Cardiac fibroblast (primary cell): ENCODE data around the gene OSBPL7.

Source experiments
- DNase-seq, 2 donors: peaks; one replicate each; pipeline versions ENCODE4 v3.0.0 to v3.0.0-alpha.2; 2010; ENCODE audit warnings: low read depth in 2 of 2
- H3K4me3 ChIP-seq, 2 donors: replicated peaks in 1 of 2; 1 replicate in 1 of 2; 2 replicates in 1 of 2; pipeline ENCODE4 v1.5.1; 2011; ENCODE audit warnings: low read depth in 2 of 2, low read length in 2 of 2, mild to moderate bottlenecking in 2 of 2, moderate library complexity in 1 of 2
- TF ChIP-seq, protein P1 (sequence below): IDR thresholded peaks from one replicate; pipeline ENCODE4 v1.5.1; 2011; ENCODE audit warnings: low read depth, mild to moderate bottlenecking, low read length, inconsistent platforms

Gene OSBPL7

DNA sequence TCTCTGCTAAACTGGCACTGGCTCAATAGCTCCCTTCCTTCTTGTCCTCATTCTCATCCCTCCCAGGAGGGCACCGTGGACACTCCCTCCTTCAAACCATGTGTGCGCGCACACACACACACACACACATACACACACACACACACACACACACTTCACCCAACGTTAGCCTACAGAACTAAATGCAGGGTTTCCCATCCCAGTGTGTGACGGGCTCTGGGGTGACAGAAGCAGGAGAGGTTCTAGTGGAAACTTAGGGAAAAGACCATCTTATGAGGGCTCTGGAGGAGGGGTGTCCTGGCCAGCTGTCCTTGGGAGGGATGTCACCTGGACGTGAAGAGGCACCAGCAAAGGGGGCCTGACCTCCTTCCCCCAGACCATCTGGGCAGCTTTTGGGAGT lies 19.7 kb downstream of the OSBPL7 start:
- TF ChIP-seq, protein P1, sequence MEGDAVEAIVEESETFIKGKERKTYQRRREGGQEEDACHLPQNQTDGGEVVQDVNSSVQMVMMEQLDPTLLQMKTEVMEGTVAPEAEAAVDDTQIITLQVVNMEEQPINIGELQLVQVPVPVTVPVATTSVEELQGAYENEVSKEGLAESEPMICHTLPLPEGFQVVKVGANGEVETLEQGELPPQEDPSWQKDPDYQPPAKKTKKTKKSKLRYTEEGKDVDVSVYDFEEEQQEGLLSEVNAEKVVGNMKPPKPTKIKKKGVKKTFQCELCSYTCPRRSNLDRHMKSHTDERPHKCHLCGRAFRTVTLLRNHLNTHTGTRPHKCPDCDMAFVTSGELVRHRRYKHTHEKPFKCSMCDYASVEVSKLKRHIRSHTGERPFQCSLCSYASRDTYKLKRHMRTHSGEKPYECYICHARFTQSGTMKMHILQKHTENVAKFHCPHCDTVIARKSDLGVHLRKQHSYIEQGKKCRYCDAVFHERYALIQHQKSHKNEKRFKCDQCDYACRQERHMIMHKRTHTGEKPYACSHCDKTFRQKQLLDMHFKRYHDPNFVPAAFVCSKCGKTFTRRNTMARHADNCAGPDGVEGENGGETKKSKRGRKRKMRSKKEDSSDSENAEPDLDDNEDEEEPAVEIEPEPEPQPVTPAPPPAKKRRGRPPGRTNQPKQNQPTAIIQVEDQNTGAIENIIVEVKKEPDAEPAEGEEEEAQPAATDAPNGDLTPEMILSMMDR = no peak
- DNase-seq = no peak
- no peak overlapping the region for H3K4me3 ChIP-seq

DNA sequence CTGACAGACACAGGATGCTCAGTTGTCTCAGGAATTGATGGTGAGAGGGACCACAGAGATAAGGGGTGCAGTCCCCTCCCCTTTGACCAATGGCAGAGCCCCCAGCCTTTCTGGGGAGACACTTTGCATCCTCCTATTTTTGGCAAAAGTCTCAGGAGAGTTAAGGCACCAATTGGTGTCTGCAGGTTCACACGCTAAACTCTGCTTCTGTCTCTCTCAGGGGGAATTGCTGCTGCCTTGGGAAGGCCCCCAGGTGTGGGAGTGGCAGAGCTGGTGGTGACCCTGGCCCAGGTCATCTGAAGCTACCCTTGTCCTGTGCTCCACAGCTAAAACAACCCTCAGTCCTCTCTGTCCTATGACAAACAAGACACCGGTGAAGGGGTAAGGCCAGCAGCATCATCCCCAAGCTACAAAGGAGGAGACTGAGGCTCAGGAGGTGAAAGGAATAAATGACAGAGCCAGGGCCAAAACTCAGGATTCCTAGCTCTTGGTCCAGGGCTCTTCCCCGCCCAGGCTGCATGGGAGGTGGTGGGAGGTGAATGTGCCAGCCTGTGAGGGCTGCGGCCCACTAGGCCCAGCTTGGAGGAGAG lies 20.3 kb downstream of the OSBPL7 start:
- no peak for DNase-seq
- TF ChIP-seq, protein P1 = no peak
- no peak overlapping the region for H3K4me3 ChIP-seq

- TF ChIP-seq, protein P1 = no peak
- no peak overlapping the region for H3K4me3 ChIP-seq
- no peak for DNase-seq
Observed at GRCh38 chr17:47800686-47801085, 20.9 kb downstream of the OSBPL7 start.

GRCh38 chr17:47797797-47798196 lies 23.8 kb downstream of the OSBPL7 start:
- TF ChIP-seq, protein P1 = no peak
- no peak overlapping the region for H3K4me3 ChIP-seq
- peak in 1 of 2 donors; percentile 22 for DNase-seq

DNA sequence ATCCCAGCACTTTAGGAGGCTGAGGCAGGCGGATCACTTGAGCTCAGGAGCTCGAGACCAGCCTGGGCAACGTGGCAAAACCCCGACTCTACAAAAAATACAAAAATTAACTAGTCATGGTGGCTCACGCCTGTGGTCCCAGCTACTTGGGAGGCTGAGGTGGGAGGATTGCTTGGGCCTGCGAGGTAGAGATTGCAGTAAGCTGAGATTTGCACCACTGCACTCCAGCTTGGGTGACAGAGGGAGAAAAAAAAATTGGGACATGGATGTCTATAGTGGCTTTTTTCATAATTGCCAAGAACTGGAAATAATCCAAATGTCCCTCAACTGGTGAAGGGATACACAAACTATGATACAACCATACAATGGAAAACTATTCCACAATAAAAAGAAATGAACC lies 28.6 kb downstream of the OSBPL7 start:
- DNase-seq = no peak
- TF ChIP-seq, protein P1 = no peak
- H3K4me3 ChIP-seq = no peak overlapping the region

- no peak for DNase-seq
- H3K4me3 ChIP-seq = no peak overlapping the region
- TF ChIP-seq, protein P1 = no peak
Observed at GRCh38 chr17:47792457-47792856, 29.1 kb downstream of the OSBPL7 start.

DNA sequence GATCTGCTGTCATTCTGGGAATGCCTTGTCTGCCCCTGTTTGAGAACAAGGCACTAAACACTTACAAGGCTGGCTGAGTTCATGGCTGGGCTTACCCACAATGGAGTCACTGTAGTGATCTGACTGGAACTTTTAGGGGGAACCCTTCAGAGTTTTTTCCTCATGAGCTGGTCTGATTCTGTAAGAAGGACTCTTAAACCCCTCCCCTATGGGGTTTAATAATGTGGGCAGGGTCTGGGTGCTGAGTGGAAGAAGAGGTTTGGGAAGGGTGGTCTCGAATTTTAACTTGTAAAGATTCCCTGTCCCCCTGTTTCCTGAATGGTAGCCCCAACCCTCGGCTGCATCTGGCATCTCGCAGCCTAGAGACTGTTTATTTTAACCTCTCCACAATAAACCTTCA lies 30.6 kb downstream of the OSBPL7 start:
- no peak for DNase-seq
- TF ChIP-seq, protein P1 = no peak
- no peak overlapping the region for H3K4me3 ChIP-seq
